HG03103 (cell line): Measurements from ENCODE around the gene SLC5A4.
"Not testable (repeated sequence)": the region's sequence is repeated elsewhere in the genome, so short reads cannot be mapped to it uniquely, and the experiment has no call there.

ENCODE experiments used
- ATAC-seq: cut with Tn5 transposase; IDR thresholded peaks from one replicate; pipeline ENCODE4 v1.9.1; 2021; ENCODE audit warnings: low read depth; ENCODE audit not compliant: unreplicated experiment

SLC5A4 gene

GRCh38 chr22:32202161-32202538 lies 53.0 kb downstream of the SLC5A4 start:
- no peak for ATAC-seq

GRCh38 chr22:32200752-32201151 lies 54.4 kb downstream of the SLC5A4 start:
- ATAC-seq = no peak

- no peak for ATAC-seq
Observed at GRCh38 chr22:32199961-32200360, 55.2 kb downstream of the SLC5A4 start.

GRCh38 chr22:32199341-32199740 lies 55.8 kb downstream of the SLC5A4 start:
- ATAC-seq = no peak

- ATAC-seq = not testable (repeated sequence)
Observed at GRCh38 chr22:32197553-32198226, 57.5 kb downstream of the SLC5A4 start.

GRCh38 chr22:32195900-32196299 lies 59.2 kb downstream of the SLC5A4 start:
- not testable (repeated sequence) for ATAC-seq

- not testable (repeated sequence) for ATAC-seq
Observed at GRCh38 chr22:32193346-32193745, 61.8 kb downstream of the SLC5A4 start.

- not testable (repeated sequence) for ATAC-seq
Observed at GRCh38 chr22:32191021-32191420, 64.1 kb downstream of the SLC5A4 start.

- ATAC-seq = no peak
Observed at GRCh38 chr22:32185821-32186220, 69.3 kb downstream of the SLC5A4 start.

GRCh38 chr22:32183625-32184024 lies 71.5 kb downstream of the SLC5A4 start:
- no peak for ATAC-seq

GRCh38 chr22:32181043-32181442 lies 74.1 kb downstream of the SLC5A4 start:
- no peak for ATAC-seq

- no peak for ATAC-seq
Observed at GRCh38 chr22:32177221-32177765, 77.9 kb downstream of the SLC5A4 start.

GRCh38 chr22:32175683-32176644 lies 79.2 kb downstream of the SLC5A4 start:
- no peak for ATAC-seq

- ATAC-seq = no peak
Observed at GRCh38 chr22:32175115-32175514, 80.0 kb downstream of the SLC5A4 start.
